Measurements from ENCODE around the gene SEPTIN10.

DNA sequence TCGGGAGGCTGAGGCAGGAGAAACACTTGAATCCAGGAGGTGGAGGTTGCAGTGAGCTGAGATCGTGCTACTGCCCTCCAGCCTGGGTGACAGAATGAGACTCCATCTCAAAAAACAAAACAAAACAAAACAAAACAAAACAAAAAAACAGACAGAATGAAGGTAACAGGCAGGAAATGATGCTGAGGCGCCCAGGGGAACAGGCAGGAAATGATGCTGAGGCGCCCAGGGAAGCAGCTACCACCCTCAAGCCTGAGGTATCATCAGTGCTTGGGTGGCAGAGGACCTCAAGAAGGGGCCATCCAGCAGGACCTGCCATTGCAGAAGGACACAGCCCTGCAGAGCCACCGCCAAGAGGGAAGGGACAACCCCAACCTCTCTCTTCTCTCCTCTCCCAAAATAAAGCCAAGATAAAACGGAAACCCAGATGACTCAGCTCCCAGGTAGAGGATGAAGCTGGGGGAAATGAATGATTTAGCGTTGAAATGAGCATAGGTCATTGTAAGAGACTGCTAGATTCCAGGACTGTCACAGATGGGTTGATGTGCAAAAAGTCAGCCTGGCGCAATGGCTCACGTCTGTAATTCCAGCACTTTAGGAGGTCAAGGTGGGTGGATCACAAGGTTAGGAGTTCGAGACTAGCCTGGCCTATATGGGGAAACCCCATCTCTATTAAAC lies 19.7 kb upstream of the SEPTIN10 start:
- TF ChIP-seq CTCF (IDR thresholded peaks at IDR 0.05), result no peak
- no peak for TF ChIP-seq POLR2A (IDR thresholded peaks at IDR 0.05)

Measured in body of pancreas (tissue), 4 donors.